Muscle of leg (tissue), 11 donors: ENCODE results near the gene PIEZO1. TPM values are rescaled to one million over a fixed set of nuclear protein-coding genes. Genes with fewer than 3 reads are reported as not detected.

Source experiments
- DNase-seq: peaks from one replicate; pipeline ENCODE4 v3.0.0; 2013
- H3K27ac ChIP-seq: one replicate; pipeline ENCODE4 v1.5.1; 2013; ENCODE audit warnings: mild to moderate bottlenecking, low read length, control low read depth
- H3K27me3 ChIP-seq: one replicate; pipeline ENCODE4 v1.6.1; 2013; ENCODE audit warnings: low read length; ENCODE audit not compliant: control insufficient read depth, insufficient read depth
- H3K36me3 ChIP-seq: one replicate; pipeline ENCODE4 v1.6.1; 2013; ENCODE audit warnings: low read length; ENCODE audit not compliant: control insufficient read depth, insufficient read depth
- H3K4me1 ChIP-seq: one replicate; pipeline ENCODE4 v1.6.1; 2013; ENCODE audit warnings: low read length; ENCODE audit not compliant: control insufficient read depth, insufficient read depth
- H3K4me3 ChIP-seq: one replicate; pipeline ENCODE4 v1.5.1; 2013; ENCODE audit warnings: low read length, control low read depth
- H3K9me3 ChIP-seq: replicated peaks from 2 replicates; pipeline ENCODE4 v1.6.1; 2013; ENCODE audit warnings: low read depth, low read length; ENCODE audit not compliant: control insufficient read depth
- WGBS: methylation state at CpG from one replicate; pipeline ENCODE4 v1.1.5; 2013; ENCODE audit warnings: missing lambda C conversion rate; ENCODE audit not compliant: insufficient coverage; 5-methylcytosine and 5-hydroxymethylcytosine counted together
- polyA plus RNA-seq, 8 donors: library from polyadenylated mRNA; unstranded; fragments of 120-200 nt; gene quantifications; one replicate each; pipeline versions ENCODE4 v1.2.1 to v1.2.3, GENCODE V29; 2013; ENCODE audit warnings: inconsistent platforms in 1 of 8, low replicate concordance in 1 of 8; ENCODE audit not compliant: insufficient read length in 8 of 8, insufficient read depth in 1 of 8
- total RNA-seq: library from RNA; stranded (reverse); fragments of 120-200 nt; gene quantifications from one replicate; pipeline ENCODE4 v1.2.4, GENCODE V29; 2013

PIEZO1 gene
- total and polyA plus RNA-seq, 9 donors, result 48.6 to 75.6 (median 59.3) TPM

DNA sequence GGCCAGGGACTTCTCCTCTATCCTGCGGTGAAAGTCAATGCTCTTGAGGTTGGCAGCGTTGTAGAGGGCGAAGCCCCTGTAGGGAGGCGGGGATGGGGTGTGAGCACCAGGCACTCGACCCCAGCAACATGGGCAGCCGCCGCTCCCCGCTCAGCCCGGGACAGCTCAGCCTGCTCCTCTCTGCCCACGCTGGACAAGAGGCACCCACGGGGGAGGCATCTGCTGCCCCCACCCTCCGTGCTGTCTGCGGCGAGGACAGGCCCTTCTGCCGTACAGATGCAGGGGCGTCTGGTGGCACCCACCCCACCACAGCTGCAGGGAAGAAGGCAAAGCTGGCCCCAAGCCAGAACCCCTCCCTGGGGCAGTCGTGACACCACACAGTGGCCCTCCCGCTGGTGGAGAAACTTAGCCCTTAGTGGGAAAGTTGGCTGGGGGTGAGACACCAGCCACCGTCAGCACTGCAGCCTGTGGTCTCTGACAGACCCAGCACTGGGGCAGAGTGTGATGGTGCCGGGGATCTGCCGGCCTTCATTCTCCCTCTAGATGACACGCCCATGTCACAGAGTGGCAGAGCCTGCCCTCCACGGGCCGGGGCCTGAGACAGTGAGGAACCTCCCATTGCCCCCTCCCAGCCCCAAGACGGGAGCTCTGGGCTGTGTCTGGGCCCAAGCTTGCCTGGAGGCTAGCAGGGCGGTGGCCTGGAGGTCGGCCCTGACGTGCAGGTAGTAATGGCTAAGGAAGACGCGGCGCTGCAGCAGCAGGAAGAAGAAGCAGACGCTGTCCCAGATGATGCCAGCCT lies 59.2 kb downstream of the PIEZO1 start:
- H3K36me3 ChIP-seq, result peaks cover 54% of the 10 kb centered on the region
- DNase-seq, result no peak
- H3K9me3 ChIP-seq, result no peaks in the 10 kb centered on the region
- WGBS, result 74% methylated on average over 26 of the region's 32 CpGs
- H3K4me1 ChIP-seq, result peaks cover 13% of the 10 kb centered on the region
- no peak overlapping the region for H3K27ac ChIP-seq
- H3K4me3 ChIP-seq, result no peak overlapping the region
- H3K27me3 ChIP-seq, result no peaks in the 10 kb centered on the region

GRCh38 chr16:88724855-88725555 lies 60.0 kb downstream of the PIEZO1 start:
- H3K9me3 ChIP-seq, result no peaks in the 10 kb centered on the region
- H3K27me3 ChIP-seq, result no peaks in the 10 kb centered on the region
- DNase-seq, result no peak
- peaks cover 61% of the 10 kb centered on the region for H3K36me3 ChIP-seq
- WGBS, result 73% methylated on average over 29 of the region's 31 CpGs
- H3K4me3 ChIP-seq, result no peak overlapping the region
- H3K27ac ChIP-seq, result no peak overlapping the region
- peaks cover 9% of the 10 kb centered on the region for H3K4me1 ChIP-seq

- Histone ChIP-seq H3K4me1 (peaks cover 18% of the 10 kb centered on the region), H3K9me3 (no peaks in the 10 kb centered on the region), H3K36me3 (peaks cover 71% of the 10 kb centered on the region), H3K27me3 (no peaks in the 10 kb centered on the region), H3K4me3 (no peak overlapping the region), H3K27ac (no peak overlapping the region)
- DNase-seq, result no peak
- 84% methylated on average over 11 of the region's 17 CpGs for WGBS
Measured at GRCh38 chr16:88723911-88724310, 61.1 kb downstream of the PIEZO1 start.

GRCh38 chr16:88723507-88723887 lies 61.5 kb downstream of the PIEZO1 start:
- H3K27ac ChIP-seq, result no peak overlapping the region
- 93% methylated on average over 7 of the region's 8 CpGs for WGBS
- no peak overlapping the region for H3K4me3 ChIP-seq
- H3K36me3 ChIP-seq, result peaks cover 75% of the 10 kb centered on the region
- DNase-seq, result no peak
- H3K27me3 ChIP-seq, result no peaks in the 10 kb centered on the region
- no peaks in the 10 kb centered on the region for H3K9me3 ChIP-seq
- peaks cover 20% of the 10 kb centered on the region for H3K4me1 ChIP-seq

- Histone ChIP-seq H3K27me3 (no peaks in the 10 kb centered on the region), H3K27ac (no peak overlapping the region), H3K4me1 (peaks cover 17% of the 10 kb centered on the region), H3K9me3 (no peaks in the 10 kb centered on the region), H3K36me3 (peaks cover 80% of the 10 kb centered on the region), H3K4me3 (no peak overlapping the region)
- 87% methylated on average over 37 of the region's 39 CpGs for WGBS
- no peak for DNase-seq
Measured at GRCh38 chr16:88722784-88723506, 62.1 kb downstream of the PIEZO1 start.

DNA sequence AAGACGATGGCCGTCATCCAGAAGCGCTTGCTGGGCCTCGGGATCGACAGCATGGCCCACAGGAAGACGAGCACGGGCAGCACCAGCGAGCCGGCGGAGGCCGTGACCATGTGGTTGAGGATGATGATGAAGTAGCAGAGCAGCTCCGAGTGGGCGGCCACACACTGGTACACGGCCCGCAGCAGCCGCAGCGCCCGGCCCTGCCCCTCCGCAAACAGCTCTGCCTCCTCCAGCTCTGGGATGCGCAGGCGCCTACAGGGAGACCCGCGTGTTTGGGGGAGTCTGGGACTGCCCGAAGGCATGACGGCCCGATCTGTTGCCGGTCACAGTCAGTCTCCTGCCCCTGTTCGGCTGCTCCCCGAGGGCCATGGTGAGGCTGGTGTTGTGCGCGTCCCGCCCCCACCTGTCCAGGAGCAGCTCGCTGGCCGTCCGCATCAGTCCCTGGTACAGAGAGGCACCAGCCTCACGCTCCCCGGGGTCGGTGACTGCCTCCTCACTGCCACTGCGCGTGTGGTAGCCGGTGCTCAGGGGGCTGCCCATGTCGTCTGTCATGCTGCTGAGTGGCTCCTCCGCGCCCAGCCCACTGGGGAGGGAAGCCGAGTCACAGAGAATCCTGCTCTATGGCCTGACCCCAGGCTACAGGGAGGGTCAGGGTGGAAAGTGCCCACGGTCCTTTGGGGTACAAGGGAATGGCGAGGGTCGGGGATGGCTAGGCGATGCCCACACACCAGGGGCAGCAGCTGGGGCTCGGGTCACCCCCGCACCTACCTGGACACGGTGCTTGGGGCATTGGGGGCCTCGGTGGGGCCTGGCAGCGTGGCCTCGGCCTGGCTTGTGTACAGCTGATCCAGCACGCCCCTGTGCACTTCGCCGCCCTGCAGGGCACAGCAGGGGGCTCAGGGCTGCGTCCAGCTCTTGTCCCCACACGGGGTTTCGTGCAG lies 62.9 kb downstream of the PIEZO1 start:
- Histone ChIP-seq H3K4me1 (peaks cover 12% of the 10 kb centered on the region), H3K4me3 (no peak overlapping the region), H3K27ac (no peak overlapping the region), H3K36me3 (peaks cover 81% of the 10 kb centered on the region), H3K9me3 (no peaks in the 10 kb centered on the region), H3K27me3 (no peaks in the 10 kb centered on the region)
- WGBS, result 91% methylated on average over 61 of the region's 61 CpGs
- DNase-seq, result no peak

DNA sequence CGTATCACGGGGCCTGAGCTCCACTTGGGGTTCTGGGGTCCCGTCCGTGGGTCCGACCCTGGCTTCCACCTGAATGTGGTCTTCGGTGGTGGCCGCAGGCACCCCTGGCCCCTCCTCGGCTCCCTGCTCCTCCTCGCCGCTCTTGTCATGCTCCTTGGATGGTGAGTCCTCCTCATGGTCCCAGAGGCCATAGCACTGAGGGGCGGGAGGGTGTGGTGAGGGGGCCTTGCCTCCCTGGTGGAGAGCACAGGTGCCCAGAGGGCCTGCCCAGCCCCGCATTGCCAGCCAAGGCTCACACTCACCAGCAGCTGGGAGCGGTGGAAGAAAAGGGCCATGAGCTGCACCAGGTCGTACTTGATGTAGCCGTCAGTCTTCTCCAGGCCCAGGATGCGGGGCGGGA lies 63.8 kb downstream of the PIEZO1 start:
- H3K27me3 ChIP-seq, result no peaks in the 10 kb centered on the region
- 82% methylated on average over 16 of the region's 17 CpGs for WGBS
- no peak for DNase-seq
- peaks cover 89% of the 10 kb centered on the region for H3K36me3 ChIP-seq
- H3K9me3 ChIP-seq, result no peaks in the 10 kb centered on the region
- peaks cover 12% of the 10 kb centered on the region for H3K4me1 ChIP-seq
- no peak overlapping the region for H3K4me3 ChIP-seq
- no peak overlapping the region for H3K27ac ChIP-seq

DNA sequence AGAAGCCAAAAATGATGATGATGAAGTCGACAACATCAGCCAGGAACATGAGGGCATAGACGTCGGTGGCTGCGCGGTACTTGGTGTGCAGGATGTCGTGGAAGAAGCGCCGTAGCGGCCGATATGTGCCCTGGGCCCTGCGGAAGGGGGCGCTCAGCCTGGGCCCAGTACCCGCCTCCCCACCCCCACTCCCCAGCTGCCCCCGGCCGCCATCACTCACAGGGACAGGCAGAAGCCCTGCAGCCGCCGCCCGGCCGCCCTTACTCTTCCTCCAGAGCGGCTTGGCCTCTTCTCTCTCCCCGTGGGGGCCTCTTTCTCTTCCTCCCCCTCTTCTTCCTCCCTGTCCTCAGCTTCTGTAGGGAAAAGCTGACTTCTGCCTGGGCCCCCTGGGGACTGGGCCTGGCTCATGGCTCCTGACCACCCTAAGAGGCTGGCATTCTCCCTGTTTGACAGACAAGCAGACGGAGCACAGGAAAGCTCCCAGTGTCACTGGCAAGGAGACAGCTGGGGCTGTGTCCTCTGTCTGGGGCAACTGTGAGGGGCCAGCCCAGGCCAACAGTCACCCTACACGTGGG lies 64.5 kb downstream of the PIEZO1 start:
- no peak for DNase-seq
- H3K27ac ChIP-seq, result no peak overlapping the region
- peaks cover 89% of the 10 kb centered on the region for H3K36me3 ChIP-seq
- no peak overlapping the region for H3K4me3 ChIP-seq
- H3K4me1 ChIP-seq, result peaks cover 12% of the 10 kb centered on the region
- H3K9me3 ChIP-seq, result no peaks in the 10 kb centered on the region
- 79% methylated on average over 6 of the region's 23 CpGs for WGBS
- no peaks in the 10 kb centered on the region for H3K27me3 ChIP-seq

GRCh38 chr16:88719933-88720296 lies 65.1 kb downstream of the PIEZO1 start:
- no peak for DNase-seq
- H3K4me3 ChIP-seq, result no peak overlapping the region
- peaks cover 12% of the 10 kb centered on the region for H3K4me1 ChIP-seq
- no peak overlapping the region for H3K27ac ChIP-seq
- peaks cover 89% of the 10 kb centered on the region for H3K36me3 ChIP-seq
- H3K27me3 ChIP-seq, result no peaks in the 10 kb centered on the region
- 96% methylated on average over 19 of the region's 19 CpGs for WGBS
- H3K9me3 ChIP-seq, result no peaks in the 10 kb centered on the region
